ENCODE measurements around the gene DST.

DNA sequence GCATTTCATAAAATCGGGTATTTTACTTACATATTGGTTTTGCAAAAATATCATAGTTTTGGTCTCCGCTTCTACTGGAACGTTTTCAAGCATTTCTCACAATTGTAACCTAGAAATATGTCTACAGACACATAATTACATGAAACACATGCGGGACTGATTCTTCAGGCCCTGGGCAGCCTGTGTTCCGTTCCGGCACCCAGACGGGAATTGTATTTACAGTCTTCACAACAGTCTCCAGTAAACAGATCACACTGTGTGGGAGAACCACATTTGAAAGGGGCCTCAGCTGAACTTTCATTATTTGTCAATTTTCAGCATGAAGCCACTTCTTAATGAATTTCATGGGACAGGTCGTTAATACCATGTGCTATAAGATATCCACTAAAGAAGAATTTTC is 196.9 kb downstream of the DST start:
- TF ChIP-seq, protein P1, sequence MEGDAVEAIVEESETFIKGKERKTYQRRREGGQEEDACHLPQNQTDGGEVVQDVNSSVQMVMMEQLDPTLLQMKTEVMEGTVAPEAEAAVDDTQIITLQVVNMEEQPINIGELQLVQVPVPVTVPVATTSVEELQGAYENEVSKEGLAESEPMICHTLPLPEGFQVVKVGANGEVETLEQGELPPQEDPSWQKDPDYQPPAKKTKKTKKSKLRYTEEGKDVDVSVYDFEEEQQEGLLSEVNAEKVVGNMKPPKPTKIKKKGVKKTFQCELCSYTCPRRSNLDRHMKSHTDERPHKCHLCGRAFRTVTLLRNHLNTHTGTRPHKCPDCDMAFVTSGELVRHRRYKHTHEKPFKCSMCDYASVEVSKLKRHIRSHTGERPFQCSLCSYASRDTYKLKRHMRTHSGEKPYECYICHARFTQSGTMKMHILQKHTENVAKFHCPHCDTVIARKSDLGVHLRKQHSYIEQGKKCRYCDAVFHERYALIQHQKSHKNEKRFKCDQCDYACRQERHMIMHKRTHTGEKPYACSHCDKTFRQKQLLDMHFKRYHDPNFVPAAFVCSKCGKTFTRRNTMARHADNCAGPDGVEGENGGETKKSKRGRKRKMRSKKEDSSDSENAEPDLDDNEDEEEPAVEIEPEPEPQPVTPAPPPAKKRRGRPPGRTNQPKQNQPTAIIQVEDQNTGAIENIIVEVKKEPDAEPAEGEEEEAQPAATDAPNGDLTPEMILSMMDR (IDR thresholded peaks at IDR 0.05; ENCODE audit: low read length), result no peak
- TF ChIP-seq EZH2 (optimal IDR thresholded peaks at IDR 0.05; ENCODE audit: low read depth, low read length), result no peak
